Stimulated activated CD4-positive, alpha-beta T cell treated with anti-CD3 and anti-CD28 coated beads, Interleukin-1b, Interleukin-23, amount 100 ng/mL, for 24 hours (primary cell): Measurements from ENCODE around the gene MROH7.
"Not testable (repeated sequence)": the region's sequence is repeated elsewhere in the genome, so short reads cannot be mapped to it uniquely, and the experiment has no call there.

Source experiments
- DNase-seq, 4 experiments: peaks; one replicate each; pipeline ENCODE4 v3.0.0-alpha.2; 2020; ENCODE audit warnings: low read depth in 4 of 4, low spot score in 1 of 4

The MROH7 gene

GRCh38 chr1:54609301-54609921 is 32.2 kb upstream of the MROH7 start:
- DNase-seq, result no peak

- no peak for DNase-seq
Observed at GRCh38 chr1:54610048-54610447, 31.5 kb upstream of the MROH7 start.

GRCh38 chr1:54610601-54611580 is 30.7 kb upstream of the MROH7 start:
- no peak for DNase-seq

GRCh38 chr1:54611621-54612020 is 30.0 kb upstream of the MROH7 start:
- DNase-seq, result no peak

GRCh38 chr1:54614024-54614423 is 27.6 kb upstream of the MROH7 start:
- no peak for DNase-seq

GRCh38 chr1:54614563-54614962 is 27.0 kb upstream of the MROH7 start:
- no peak for DNase-seq

GRCh38 chr1:54615531-54616279 is 25.9 kb upstream of the MROH7 start:
- no peak for DNase-seq

- no peak for DNase-seq
Observed at GRCh38 chr1:54619749-54620148, 21.8 kb upstream of the MROH7 start.

GRCh38 chr1:54623216-54624007 is 18.2 kb upstream of the MROH7 start, which contains the start of gene FAM151A:
Gene FAM151A, minus strand, starts transcription at chr1:54623525. Its CDS starts 130 bp downstream, at chr1:54623395.
- no peak for DNase-seq

- DNase-seq, result no peak
Observed at GRCh38 chr1:54624466-54625464, 16.8 kb upstream of the MROH7 start.

GRCh38 chr1:54627196-54627595 is 14.4 kb upstream of the MROH7 start:
- DNase-seq, result no peak

- not testable (repeated sequence) for DNase-seq
Observed at GRCh38 chr1:54635804-54636203, 5.8 kb upstream of the MROH7 start.

- not testable (repeated sequence) for DNase-seq
Observed at GRCh38 chr1:54636461-54637446, 4.8 kb upstream of the MROH7 start.

GRCh38 chr1:54640361-54640760 is 1.2 kb upstream of the MROH7 start:
- DNase-seq, result no peak

GRCh38 chr1:54643736-54644135 is 2.1 kb downstream of the MROH7 start:
- no peak for DNase-seq

GRCh38 chr1:54645806-54646676 is 4.5 kb downstream of the MROH7 start:
- DNase-seq, result no peak

- DNase-seq, result no peak
Observed at GRCh38 chr1:54649130-54649898, 7.7 kb downstream of the MROH7 start.
